Nucleus accumbens (tissue), 56 donors: ENCODE results near the gene RNF220.
A peak's percentile ranks its signal among the peaks of the same experiment; 100 is the strongest.

Experiments used
- DNase-seq, 56 donors: peaks; one replicate each; lab custom pipeline; 2025; lab: John Stamatoyannopoulos, UW

Gene RNF220

DNA sequence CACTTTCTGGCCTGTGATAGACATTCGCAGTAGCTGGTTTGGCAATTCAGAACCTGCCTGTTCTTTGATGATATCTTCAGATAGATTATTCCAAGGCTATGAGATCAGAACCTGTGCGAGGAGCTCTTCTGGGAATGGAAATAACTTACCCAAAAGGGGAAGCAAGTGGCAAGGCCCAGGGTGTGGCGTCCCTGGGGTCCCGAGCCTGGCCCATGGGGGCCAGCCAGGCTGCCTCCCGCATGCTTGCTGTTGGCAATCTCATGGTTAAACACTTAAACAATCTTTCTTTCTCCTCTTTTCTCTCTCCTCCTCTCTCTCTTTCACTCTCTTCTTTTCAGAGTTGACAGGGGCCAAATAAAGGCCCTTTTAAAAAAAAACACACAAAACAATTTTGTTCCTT lies 108.1 kb downstream of the RNF220 start:
- DNase-seq, result no peak

GRCh38 chr1:44514673-44515072 lies 109.6 kb downstream of the RNF220 start:
- DNase-seq, result no peak

GRCh38 chr1:44515416-44515815 lies 110.4 kb downstream of the RNF220 start:
- DNase-seq, result no peak

DNA sequence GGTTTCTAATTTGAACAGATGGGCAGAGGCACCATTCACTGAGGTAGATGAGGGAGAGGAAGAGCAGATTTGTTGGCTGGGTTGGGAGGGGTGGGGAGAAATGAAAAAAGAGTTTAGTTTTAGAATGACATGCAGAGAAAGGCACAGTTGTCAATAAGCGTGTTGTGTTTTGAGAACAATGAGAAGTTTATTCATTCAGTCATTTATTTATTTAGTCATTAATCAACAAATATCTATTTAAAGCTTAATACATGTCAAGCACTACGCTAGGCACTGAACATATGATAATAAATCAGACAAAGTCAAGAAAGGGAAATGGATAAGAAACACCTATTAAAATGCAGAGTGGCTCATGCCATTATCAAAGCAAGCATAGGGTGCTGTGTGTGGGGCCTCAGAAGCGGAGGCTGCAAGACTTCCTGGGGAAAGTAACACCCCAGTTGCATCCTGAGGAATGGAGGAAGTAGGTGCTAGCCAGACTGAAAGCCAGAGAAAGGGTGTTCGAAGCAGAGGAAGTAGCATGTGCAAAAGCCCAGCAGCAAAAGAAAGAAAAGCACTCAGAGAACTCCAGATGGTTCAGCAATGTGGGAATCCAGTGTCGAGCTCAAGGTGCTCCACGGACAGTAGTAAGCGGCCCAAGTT lies 114.1 kb downstream of the RNF220 start:
- DNase-seq, result peak in 3 of 56 donors; percentile 24 to 46 (median 29)

- DNase-seq, result no peak
These were observed 116.5 kb downstream of the RNF220 start for GRCh38 chr1:44521378-44522080.

DNA sequence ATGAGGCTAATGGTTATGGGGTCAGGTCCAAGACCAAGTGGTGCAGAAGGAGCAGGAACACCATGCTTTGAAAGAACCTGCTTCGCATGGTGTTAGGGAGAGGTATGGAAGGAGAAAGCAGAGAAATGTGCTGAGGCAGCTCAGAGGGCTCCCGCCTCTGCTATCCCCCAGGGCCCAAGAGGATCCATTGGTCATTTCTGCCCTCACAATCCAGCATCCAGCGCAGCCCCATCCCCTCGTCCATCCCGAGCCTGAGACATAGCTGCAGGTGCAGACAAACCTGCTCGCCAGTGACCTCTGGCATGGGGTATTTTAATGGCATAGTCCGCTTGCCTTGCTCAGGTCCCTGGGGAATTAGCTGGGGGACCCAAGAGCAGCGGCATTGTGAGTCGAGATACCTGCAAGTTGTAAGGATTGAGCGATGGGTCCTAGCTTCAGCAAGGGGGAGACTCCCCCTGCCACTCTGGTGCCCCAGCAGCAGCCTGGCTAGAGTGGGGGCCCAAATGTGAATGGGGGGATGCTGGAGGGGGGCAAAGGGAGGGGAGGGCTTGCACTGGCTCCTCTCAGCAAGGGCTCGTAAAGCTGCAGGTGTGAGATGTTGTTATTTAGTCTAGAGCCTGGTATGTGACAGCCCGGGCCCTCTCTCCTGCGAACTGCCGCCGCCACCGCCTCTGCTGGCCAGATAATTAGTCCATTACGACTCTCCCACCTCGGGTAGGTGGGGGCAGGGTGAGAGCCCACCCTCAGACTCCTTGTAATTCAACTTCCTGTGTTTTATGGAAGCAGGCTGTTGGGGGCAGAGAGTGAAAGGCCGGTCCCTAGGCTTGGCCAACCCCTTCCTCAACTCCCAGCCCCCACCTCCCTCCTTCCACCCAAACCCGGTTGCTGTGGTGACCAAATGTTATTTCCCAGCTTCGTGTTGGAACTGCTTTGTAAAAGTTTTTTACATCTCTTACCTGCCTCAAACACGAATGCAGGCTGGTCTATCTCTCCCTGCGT lies 118.8 kb downstream of the RNF220 start:
- DNase-seq, result peak in 1 of 56 donors; percentile 33

GRCh38 chr1:44524655-44525500 lies 119.8 kb downstream of the RNF220 start:
- DNase-seq, result peak in 10 of 56 donors; percentile 24 to 51 (median 40)

GRCh38 chr1:44526295-44527073 lies 121.4 kb downstream of the RNF220 start:
- DNase-seq, result no peak

- DNase-seq, result no peak
These were observed 126.9 kb downstream of the RNF220 start for GRCh38 chr1:44531785-44532566.

DNA sequence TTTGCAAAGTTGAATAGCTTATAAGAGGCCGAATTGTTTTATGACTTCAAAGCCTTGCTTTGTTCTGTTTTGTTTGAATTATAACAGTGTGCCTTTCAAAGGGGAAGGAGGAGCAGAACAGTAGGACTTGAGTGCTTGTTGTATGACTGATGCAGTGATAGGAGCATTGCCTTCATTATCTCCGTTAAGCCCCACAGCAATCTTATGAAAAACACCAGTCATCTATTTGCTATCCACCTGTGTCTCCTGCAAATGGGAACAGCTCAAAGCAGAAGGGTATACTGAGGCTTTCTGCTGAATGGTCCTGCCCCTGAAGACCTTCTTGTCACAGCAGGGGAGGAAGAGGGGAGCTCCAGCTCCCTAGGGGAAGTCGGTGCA lies 127.5 kb downstream of the RNF220 start:
- DNase-seq, result peak in 8 of 56 donors; percentile 19 to 52 (median 28)

DNA sequence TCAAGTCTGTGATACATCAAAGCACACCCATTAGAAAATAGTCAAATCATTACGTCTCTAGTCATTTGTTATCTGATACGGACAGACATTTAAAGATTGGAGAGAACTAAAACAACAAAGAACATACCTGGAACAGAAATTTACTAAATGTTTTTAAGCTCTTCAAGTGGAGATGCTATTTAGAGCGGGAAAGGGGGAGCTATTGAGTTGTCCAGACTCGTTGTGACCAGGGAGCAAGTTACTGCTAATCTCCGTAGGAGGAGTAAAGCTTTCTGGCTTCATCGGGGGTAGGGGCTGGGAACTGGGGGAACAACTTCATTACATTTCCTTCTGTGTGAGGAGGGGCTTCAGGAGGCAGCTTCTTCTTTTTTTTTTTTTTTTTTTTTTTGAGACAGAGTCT lies 129.7 kb downstream of the RNF220 start:
- DNase-seq, result no peak

DNA sequence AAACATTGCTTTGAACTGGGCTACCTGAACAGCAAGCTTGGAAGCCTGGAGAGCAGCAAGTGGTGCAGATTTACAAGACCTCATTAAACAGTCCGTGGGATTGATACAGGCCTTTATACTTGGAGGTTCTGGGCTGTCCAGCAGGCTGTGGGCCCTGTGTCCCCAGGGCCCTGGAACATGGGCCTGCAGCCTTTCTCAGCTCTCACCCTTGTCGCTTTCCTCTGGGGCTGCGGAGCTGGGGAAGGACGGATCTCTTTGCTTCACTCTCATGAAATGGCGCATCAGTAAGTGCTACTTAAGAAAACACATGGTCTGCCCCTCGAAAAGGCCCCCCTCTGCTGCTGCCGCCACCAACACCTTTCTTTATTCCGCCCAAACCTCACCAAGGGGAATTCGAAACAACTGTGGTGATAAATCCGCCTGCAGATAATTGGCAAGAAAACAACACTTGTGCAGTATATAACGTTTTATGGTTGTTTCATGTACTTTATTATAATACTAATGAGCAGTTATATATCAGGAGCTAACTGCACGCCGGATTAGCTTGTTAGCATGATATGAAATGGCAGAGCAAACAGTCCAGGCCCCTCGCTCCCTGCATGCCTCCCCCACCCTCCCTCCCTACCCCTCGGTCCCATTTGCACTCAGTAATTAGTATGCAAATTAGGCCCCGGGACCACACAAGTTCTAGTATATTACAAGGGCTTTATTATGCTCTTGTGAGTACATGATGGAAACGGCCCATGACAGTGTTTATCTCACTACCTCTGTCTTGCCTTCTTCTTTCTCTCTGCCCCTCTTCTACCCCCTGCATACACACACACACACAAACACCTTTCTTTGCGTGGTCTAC lies 131.5 kb downstream of the RNF220 start:
- no peak for DNase-seq

- DNase-seq, result peak in 2 of 56 donors; percentile 19 to 24
These were observed 132.5 kb downstream of the RNF220 start for GRCh38 chr1:44537538-44537937.

GRCh38 chr1:44537956-44538355 lies 132.9 kb downstream of the RNF220 start:
- DNase-seq, result no peak

GRCh38 chr1:44539991-44540730 lies 135.1 kb downstream of the RNF220 start:
- DNase-seq, result no peak

GRCh38 chr1:44542420-44543063 lies 137.5 kb downstream of the RNF220 start:
- DNase-seq, result peak in 1 of 56 donors; percentile 25
